PC-3 (cell line): ENCODE measurements around the gene STK31. TPM values are rescaled to one million over a fixed set of nuclear protein-coding genes. Genes with fewer than 3 reads are reported as not detected.
"Not testable (repeated sequence)": the region's sequence is repeated elsewhere in the genome, so short reads cannot be mapped to it uniquely, and the experiment has no call there.

Experiments used
- ATAC-seq: fragments of 200-7000 bp; cut with Tn5 transposase; 2 replicates; pipeline ENCODE4 v1.9.1; 2020; ENCODE audit warnings: mild to moderate bottlenecking, moderate library complexity
- BruUV-seq: library from RNA; stranded (reverse); fragments of 400-500 nt; replicated peaks from 2 replicates; lab custom pipeline; 2021; lab: Mats Ljungman, UMichigan
- CTCF ChIA-PET: fragments of 300-600 bp; sonication (Branson Sonifier 250); formaldehyde crosslinking; loops from one replicate; lab custom pipeline; 2022; ENCODE audit warnings: antibody characterized with exemption; lab: Charles Lee
- POLR2A ChIA-PET: fragments of 300-600 bp; sonication (Branson Sonifier 250); formaldehyde crosslinking; loops from one replicate; lab custom pipeline; 2022; ENCODE audit warnings: antibody characterized with exemption; ENCODE audit not compliant: unreplicated experiment; lab: Charles Lee
- DNase-seq: peaks from one replicate; pipeline ENCODE4 v3.0.0-alpha.2; 2015
- H2AFZ ChIP-seq: fragments of 300-600 bp; sonication (generic); 2 replicates; pipeline ENCODE4 v1.6.0; 2016; ENCODE audit warnings: antibody characterized with exemption, low read length
- H3F3A ChIP-seq: fragments of 300-600 bp; sonication (generic); one replicate; pipeline ENCODE4 v1.6.0; 2017; ENCODE audit warnings: antibody characterized with exemption, low read length, control low read depth, mild to moderate bottlenecking; ENCODE audit not compliant: unreplicated experiment
- H3K27ac ChIP-seq: fragments of 300-600 bp; sonication (generic); 2 replicates; pipeline ENCODE4 v1.5.1; 2016; ENCODE audit warnings: mild to moderate bottlenecking, low read length
- H3K27me3 ChIP-seq: fragments of 300-600 bp; sonication (generic); 2 replicates; pipeline ENCODE4 v1.6.1; 2016; ENCODE audit warnings: low read length, mixed read lengths
- H3K36me3 ChIP-seq: fragments of 300-600 bp; sonication (generic); 2 replicates; pipeline ENCODE4 v1.6.1; 2016; ENCODE audit warnings: low read depth, mixed run types, low read length, mixed read lengths
- H3K4me1 ChIP-seq: fragments of 300-600 bp; sonication (generic); 2 replicates; pipeline ENCODE4 v1.5.1; 2016; ENCODE audit warnings: low read length; ENCODE audit not compliant: insufficient read depth
- H3K4me2 ChIP-seq: fragments of 300-600 bp; sonication (generic); 2 replicates; pipeline ENCODE4 v1.6.0; 2016; ENCODE audit warnings: low read length
- H3K4me3 ChIP-seq: fragments of 300-600 bp; sonication (generic); 2 replicates; pipeline ENCODE4 v1.5.1; 2016; ENCODE audit warnings: mild to moderate bottlenecking, low read length, mixed read lengths
- H3K79me2 ChIP-seq: fragments of 300-600 bp; sonication (generic); 2 replicates; pipeline ENCODE4 v1.6.1; 2017; ENCODE audit warnings: low read length, mixed read lengths
- H3K9ac ChIP-seq: fragments of 300-600 bp; sonication (generic); 2 replicates; pipeline ENCODE4 v1.6.0; 2016; ENCODE audit warnings: mild to moderate bottlenecking, low read length
- H3K9me2 ChIP-seq: fragments of 300-600 bp; sonication (generic); replicated peaks from 2 replicates; pipeline ENCODE4 v1.6.1; 2016; ENCODE audit warnings: mixed run types, low read length, mixed read lengths
- H3K9me3 ChIP-seq: fragments of 300-600 bp; sonication (generic); 2 replicates; pipeline ENCODE4 v1.6.1; 2016; ENCODE audit warnings: low read length, mixed read lengths
- H4K20me1 ChIP-seq: fragments of 300-600 bp; sonication (generic); 2 replicates; pipeline ENCODE4 v1.6.1; 2016; ENCODE audit warnings: low read length, mixed read lengths
- EZH2 ChIP-seq: fragments of 300-600 bp; sonication (generic); IDR thresholded peaks from one replicate; pipeline ENCODE4 v1.6.1; 2017; ENCODE audit warnings: antibody characterized with exemption, mild to moderate bottlenecking, low read length; ENCODE audit not compliant: unreplicated experiment
- EZH2phosphoT487 ChIP-seq: fragments of 300-600 bp; sonication (generic); IDR thresholded peaks from 2 replicates; pipeline ENCODE4 v1.6.1; 2018; ENCODE audit warnings: mild to moderate bottlenecking, antibody characterized with exemption, low read length, borderline replicate concordance
- intact Hi-C: fragments of 100-400 bp; cut with micrococcal nuclease; formaldehyde crosslinking; loops from 2 replicates; pipeline ENCODE4 v1.9.0; 2023
- total RNA-seq: library from RNA; depleted of rRNA; stranded (reverse); fragments of >200 nt; gene quantifications from 2 replicates; pipeline ENCODE4 v1.2.3, GENCODE V29; 2014; rRNA removed
- TF ChIP-seq, protein P1 (sequence below): fragments of 300-600 bp; sonication (generic); conservative IDR thresholded peaks from 2 replicates; pipeline ENCODE4 v1.5.1; 2017; ENCODE audit warnings: antibody characterized with exemption, low read depth, mild to moderate bottlenecking, low read length

Gene STK31
- total RNA-seq, 1 experiment from 2014 or later: 1.6 TPM

DNA sequence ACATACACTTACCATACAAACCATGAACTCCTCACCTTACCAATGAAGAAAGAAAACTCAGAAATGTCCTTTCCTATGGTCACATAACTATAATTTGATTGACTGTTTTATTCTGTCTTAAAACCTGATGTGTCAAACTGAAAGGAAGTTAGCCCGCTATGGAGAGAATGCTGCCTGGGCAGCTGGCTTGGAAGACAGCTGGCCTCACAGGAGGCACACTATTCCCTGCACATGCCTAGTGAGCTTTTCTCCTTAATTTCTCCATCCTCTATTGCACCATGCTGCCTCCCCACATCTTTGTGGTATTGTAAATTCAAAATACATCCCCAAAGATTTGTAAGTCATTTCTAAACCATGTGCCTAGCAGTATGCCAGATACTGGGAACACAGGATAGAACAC, 163.3 kb downstream of the STK31 start:
- no peak overlapping the region for H2AFZ ChIP-seq
- no peak overlapping the region for H3K4me2 ChIP-seq
- ATAC-seq: no peak
- BruUV-seq: no TSS peak
- no peaks in the 10 kb centered on the region for H3K9me2 ChIP-seq
- H3K9me3 ChIP-seq: no peaks in the 10 kb centered on the region
- H3F3A ChIP-seq: no peaks in the 10 kb centered on the region
- H3K4me3 ChIP-seq: no peak overlapping the region
- TF ChIP-seq EZH2: no peak
- TF ChIP-seq, protein P1, sequence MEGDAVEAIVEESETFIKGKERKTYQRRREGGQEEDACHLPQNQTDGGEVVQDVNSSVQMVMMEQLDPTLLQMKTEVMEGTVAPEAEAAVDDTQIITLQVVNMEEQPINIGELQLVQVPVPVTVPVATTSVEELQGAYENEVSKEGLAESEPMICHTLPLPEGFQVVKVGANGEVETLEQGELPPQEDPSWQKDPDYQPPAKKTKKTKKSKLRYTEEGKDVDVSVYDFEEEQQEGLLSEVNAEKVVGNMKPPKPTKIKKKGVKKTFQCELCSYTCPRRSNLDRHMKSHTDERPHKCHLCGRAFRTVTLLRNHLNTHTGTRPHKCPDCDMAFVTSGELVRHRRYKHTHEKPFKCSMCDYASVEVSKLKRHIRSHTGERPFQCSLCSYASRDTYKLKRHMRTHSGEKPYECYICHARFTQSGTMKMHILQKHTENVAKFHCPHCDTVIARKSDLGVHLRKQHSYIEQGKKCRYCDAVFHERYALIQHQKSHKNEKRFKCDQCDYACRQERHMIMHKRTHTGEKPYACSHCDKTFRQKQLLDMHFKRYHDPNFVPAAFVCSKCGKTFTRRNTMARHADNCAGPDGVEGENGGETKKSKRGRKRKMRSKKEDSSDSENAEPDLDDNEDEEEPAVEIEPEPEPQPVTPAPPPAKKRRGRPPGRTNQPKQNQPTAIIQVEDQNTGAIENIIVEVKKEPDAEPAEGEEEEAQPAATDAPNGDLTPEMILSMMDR: no peak
- no peak for TF ChIP-seq EZH2phosphoT487
- H3K27ac ChIP-seq: no peak overlapping the region
- POLR2A ChIA-PET: no interaction called here
- H3K9ac ChIP-seq: no peak overlapping the region
- H3K27me3 ChIP-seq: no peaks in the 10 kb centered on the region
- H3K36me3 ChIP-seq: no peaks in the 10 kb centered on the region
- intact Hi-C loops: no loop called here
- no peaks in the 10 kb centered on the region for H3K4me1 ChIP-seq
- CTCF ChIA-PET: no interaction called here
- DNase-seq: no peak
- no peaks in the 10 kb centered on the region for H4K20me1 ChIP-seq
- H3K79me2 ChIP-seq: no peaks in the 10 kb centered on the region

DNA sequence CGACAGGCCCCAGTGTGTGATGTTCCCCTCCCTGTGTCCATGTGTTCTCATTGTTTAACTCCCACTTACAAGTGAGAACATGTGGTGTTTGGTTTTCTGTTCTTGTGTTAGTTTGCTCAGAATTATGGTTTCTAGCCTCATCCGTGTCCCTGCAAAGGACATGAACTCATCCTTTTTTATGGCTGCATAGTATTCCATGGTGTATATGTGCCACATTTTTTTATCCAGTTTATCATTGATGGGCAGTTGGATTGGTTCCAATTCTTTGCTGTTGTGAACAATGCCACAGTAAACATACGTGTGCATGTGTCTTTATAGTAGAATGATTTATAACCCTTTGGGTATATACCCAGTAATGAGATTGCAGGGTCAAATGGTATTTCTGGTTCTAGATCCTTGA, 166.5 kb downstream of the STK31 start:
- H3K36me3 ChIP-seq, CTCF ChIA-PET: not testable (repeated sequence)

More for the DNA sequence above, 166.5 kb downstream of the STK31 start:
- POLR2A ChIA-PET, H4K20me1 ChIP-seq, H2AFZ ChIP-seq, H3K4me1 ChIP-seq, intact Hi-C loops, H3K4me2 ChIP-seq, H3K9me3 ChIP-seq, BruUV-seq, H3K4me3 ChIP-seq, H3K9me2 ChIP-seq, H3F3A ChIP-seq, DNase-seq, H3K79me2 ChIP-seq, H3K27ac ChIP-seq, H3K27me3 ChIP-seq, H3K9ac ChIP-seq, ATAC-seq: not testable (repeated sequence)

Other genes with a start within 250 kb of the STK31 start
- gene IGF2BP3, start 239.7 kb upstream of the STK31 start, total RNA-seq: 8.9 and 11.7 TPM in 2 replicates
- gene TRA2A, start 178.2 kb upstream of the STK31 start, total RNA-seq: 27.6 and 28.3 TPM in 2 replicates
- gene CCDC126, start 112.8 kb upstream of the STK31 start, total RNA-seq: 3.2 and 5.6 TPM in 2 replicates
- 0.75 and 5.6 TPM in 2 replicates for gene FAM221A, start 30.0 kb upstream of the STK31 start, total RNA-seq